ENCODE data around the gene SYS1. TPM values are rescaled to one million over a fixed set of nuclear protein-coding genes. Genes with fewer than 3 reads are reported as not detected.

SYS1 gene
- total RNA-seq, 2 donors from 2014 or later = 14.2 to 15.3 TPM

GRCh38 chr20:45339084-45339483 is 23.9 kb upstream of the SYS1 start:
- intact Hi-C loops (cut with DNase I) = no loop called here
- DNase-seq = no peak
- no peak for TF ChIP-seq POLR2A (IDR thresholded peaks at IDR 0.05)
- TF ChIP-seq, protein P1, sequence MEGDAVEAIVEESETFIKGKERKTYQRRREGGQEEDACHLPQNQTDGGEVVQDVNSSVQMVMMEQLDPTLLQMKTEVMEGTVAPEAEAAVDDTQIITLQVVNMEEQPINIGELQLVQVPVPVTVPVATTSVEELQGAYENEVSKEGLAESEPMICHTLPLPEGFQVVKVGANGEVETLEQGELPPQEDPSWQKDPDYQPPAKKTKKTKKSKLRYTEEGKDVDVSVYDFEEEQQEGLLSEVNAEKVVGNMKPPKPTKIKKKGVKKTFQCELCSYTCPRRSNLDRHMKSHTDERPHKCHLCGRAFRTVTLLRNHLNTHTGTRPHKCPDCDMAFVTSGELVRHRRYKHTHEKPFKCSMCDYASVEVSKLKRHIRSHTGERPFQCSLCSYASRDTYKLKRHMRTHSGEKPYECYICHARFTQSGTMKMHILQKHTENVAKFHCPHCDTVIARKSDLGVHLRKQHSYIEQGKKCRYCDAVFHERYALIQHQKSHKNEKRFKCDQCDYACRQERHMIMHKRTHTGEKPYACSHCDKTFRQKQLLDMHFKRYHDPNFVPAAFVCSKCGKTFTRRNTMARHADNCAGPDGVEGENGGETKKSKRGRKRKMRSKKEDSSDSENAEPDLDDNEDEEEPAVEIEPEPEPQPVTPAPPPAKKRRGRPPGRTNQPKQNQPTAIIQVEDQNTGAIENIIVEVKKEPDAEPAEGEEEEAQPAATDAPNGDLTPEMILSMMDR (IDR thresholded peaks at IDR 0.05) = no peak
- Histone ChIP-seq H3K27ac (peak overlapping the region; percentile 91 to 99 (median 98)), H3K9me3 (no peaks in the 10 kb centered on the region), H3K27me3 (no peaks in the 10 kb centered on the region), H3K4me1 (peaks cover 90% of the 10 kb centered on the region), H3K4me3 (no peak overlapping the region), H3K36me3 (replicated peaks in 1 of 2; ENCODE audit: insufficient read depth in 1 of 2, low read depth in 2 of 2) (peaks cover 2 to 5% of the 10 kb centered on the region in 2 donors)
- 42 to 62% methylated on average over 4 to 6 of the region's 6 CpGs for WGBS, 2 donors
- no peak for ATAC-seq

DNA sequence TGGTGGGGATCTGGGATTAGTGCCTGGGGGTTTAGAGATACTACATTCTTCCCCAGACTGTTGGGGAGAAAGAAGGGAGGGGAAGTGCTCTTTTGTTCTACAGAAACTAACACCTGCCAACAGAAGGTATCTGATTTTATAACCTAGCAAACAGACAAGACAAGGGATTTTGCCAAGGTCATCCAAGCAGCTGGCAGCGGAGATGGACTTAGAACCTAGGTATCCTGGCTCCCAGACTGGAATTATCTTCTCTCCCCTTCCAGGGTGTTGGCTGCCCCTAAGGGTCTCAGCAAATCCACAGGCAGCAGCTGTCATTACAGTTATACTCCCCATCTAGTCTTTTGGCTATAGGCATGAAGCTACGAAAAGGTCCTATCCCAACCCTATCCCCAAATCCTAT is 23.2 kb upstream of the SYS1 start:
- Histone ChIP-seq H3K9me3 (no peaks in the 10 kb centered on the region), H3K4me1 (peaks cover 97% of the 10 kb centered on the region), H3K27me3 (no peaks in the 10 kb centered on the region), H3K4me3 (no peak overlapping the region), H3K36me3 (replicated peaks in 1 of 2; ENCODE audit: insufficient read depth in 1 of 2, low read depth in 2 of 2) (peaks cover under 1 to 5% of the 10 kb centered on the region in 2 donors), H3K27ac (peak overlapping the region; percentile 91 to 99 (median 98))
- DNase-seq = no peak
- intact Hi-C loops (cut with DNase I) = no loop called here
- 33 to 50% methylated on average over 2 of the region's 2 CpGs for WGBS, 2 donors
- no peak for TF ChIP-seq POLR2A (IDR thresholded peaks at IDR 0.05)
- TF ChIP-seq, protein P1 (IDR thresholded peaks at IDR 0.05) = no peak
- ATAC-seq = no peak

GRCh38 chr20:45340236-45340847 is 22.6 kb upstream of the SYS1 start:
- no peak overlapping the region for H3K4me3 ChIP-seq
- H3K27ac ChIP-seq = peak overlapping the region; percentile 91 to 99 (median 98)

GRCh38 chr20:45340951-45341350 is 22.0 kb upstream of the SYS1 start:
- Histone ChIP-seq H3K27me3 (no peaks in the 10 kb centered on the region), H3K27ac (peak overlapping the region; percentile 91 to 99 (median 98)), H3K4me3 (no peak overlapping the region), H3K4me1 (peaks cover 99% of the 10 kb centered on the region), H3K36me3 (replicated peaks in 1 of 2; ENCODE audit: insufficient read depth in 1 of 2, low read depth in 2 of 2) (no peaks in the 10 kb centered on the region), H3K9me3 (no peaks in the 10 kb centered on the region)
- TF ChIP-seq, protein P1 (IDR thresholded peaks at IDR 0.05) = no peak
- TF ChIP-seq POLR2A (IDR thresholded peaks at IDR 0.05) = no peak
- peak in 1 of 4 donors; percentile 29 for DNase-seq
- intact Hi-C loops (cut with DNase I) = no loop called here
- WGBS, 2 donors = 0 to 15% methylated on average over 1 of the region's 1 CpG
- ATAC-seq = no peak

More at GRCh38 chr20:45340236-45340847, 22.6 kb upstream of the SYS1 start:
- H3K27me3 ChIP-seq = no peaks in the 10 kb centered on the region
- WGBS, 2 donors = 19 to 21% methylated on average over 5 of the region's 5 CpGs
- DNase-seq = peak; percentile 87 to 94 (median 92)
- peaks cover 100% of the 10 kb centered on the region for H3K4me1 ChIP-seq
- peaks cover 0 to 3% of the 10 kb centered on the region in 2 donors for H3K36me3 ChIP-seq (replicated peaks in 1 of 2; ENCODE audit: insufficient read depth in 1 of 2, low read depth in 2 of 2)
- TF ChIP-seq POLR2A (IDR thresholded peaks at IDR 0.05) = peak; percentile 54 to 88 (median 82)
- TF ChIP-seq, protein P1 (IDR thresholded peaks at IDR 0.05) = no peak
- peak; percentile 61 for ATAC-seq
- intact Hi-C loops (cut with DNase I) = no loop called here
- H3K9me3 ChIP-seq = no peaks in the 10 kb centered on the region

- Histone ChIP-seq H3K9me3 (no peaks in the 10 kb centered on the region), H3K4me3 (no peak overlapping the region), H3K36me3 (replicated peaks in 1 of 2; ENCODE audit: insufficient read depth in 1 of 2, low read depth in 2 of 2) (no peaks in the 10 kb centered on the region), H3K27ac (peak overlapping the region; percentile 91 to 99 (median 98)), H3K4me1 (peaks cover 99% of the 10 kb centered on the region), H3K27me3 (no peaks in the 10 kb centered on the region)
- intact Hi-C loops (cut with DNase I) = no loop called here
- TF ChIP-seq, protein P1 (IDR thresholded peaks at IDR 0.05) = no peak
- ATAC-seq (no peak), DNase-seq (peak; percentile 67 to 78 (median 74))
- WGBS, 2 donors = 9 to 23% methylated on average over 2 to 3 of the region's 3 CpGs
Measured at GRCh38 chr20:45341579-45341938, 21.4 kb upstream of the SYS1 start.
